Activated naive CD4-positive, alpha-beta T cell treated with anti-CD3 and anti-CD28 coated beads, Interleukin-2, amount 10 ng/mL, durations not matched to agents 7 days and 5 days (primary cell): Measurements from ENCODE around the gene CSH2.
A peak's percentile ranks its signal among the peaks of the same experiment; 100 is the strongest.
"Not testable (repeated sequence)": the region's sequence is repeated elsewhere in the genome, so short reads cannot be mapped to it uniquely, and the experiment has no call there.

Experiments
- CTCF ChIA-PET: fragments of 350-600 bp; sonication (Branson Sonifier 250); formaldehyde crosslinking; loops from one replicate; lab custom pipeline; 2021; ENCODE audit warnings: antibody characterized with exemption; lab: Charles Lee
- DNase-seq: peaks from one replicate; pipeline ENCODE4 v3.0.0-alpha.2; 2020
- H3K27ac Mint-ChIP-seq: one replicate; pipeline ENCODE4 v1.8.0; 2021; ENCODE audit warnings: mild to moderate bottlenecking, moderate library complexity, mixed read lengths
- H3K27me3 Mint-ChIP-seq: one replicate; pipeline ENCODE4 v1.8.0; 2021; ENCODE audit warnings: mild to moderate bottlenecking, mixed read lengths
- H3K36me3 Mint-ChIP-seq: one replicate; pipeline ENCODE4 v1.8.0; 2021; ENCODE audit warnings: mixed read lengths
- H3K4me1 Mint-ChIP-seq: one replicate; pipeline ENCODE4 v1.8.0; 2021; ENCODE audit warnings: mixed read lengths
- H3K4me3 Mint-ChIP-seq: one replicate; pipeline ENCODE4 v1.8.0; 2021; ENCODE audit warnings: mild to moderate bottlenecking, moderate library complexity, mixed read lengths
- H3K9me3 Mint-ChIP-seq: one replicate; pipeline ENCODE4 v1.8.0; 2021; ENCODE audit warnings: mixed read lengths

The CSH2 gene

DNA sequence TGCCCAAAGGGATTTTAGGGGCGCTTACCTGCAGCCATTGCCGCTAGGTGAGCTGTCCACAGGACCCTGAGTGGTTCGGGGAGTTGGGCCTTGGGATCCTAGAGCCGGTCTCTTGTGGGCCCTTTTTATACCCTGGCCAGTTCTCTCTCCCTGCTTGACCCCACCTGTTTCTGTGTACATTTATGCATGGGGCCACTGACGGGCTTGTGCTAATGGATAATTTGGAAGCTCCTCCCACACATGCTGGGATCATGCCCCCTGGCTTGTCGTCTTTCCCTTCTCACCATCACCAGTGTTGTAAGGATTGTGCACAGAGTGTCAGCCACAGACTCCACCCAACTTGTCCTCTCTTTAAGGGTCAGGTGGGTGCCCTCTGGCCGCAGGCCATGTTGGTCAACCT is at the start of gene CSH2:
Gene CSH2, minus strand, starts transcription at position 101 of the 400 bp plus-strand sequence. Its CDS starts 63 bp downstream, at position 38.
- H3K9me3 Mint-ChIP-seq, H3K4me1 Mint-ChIP-seq, H3K36me3 Mint-ChIP-seq, DNase-seq, H3K27ac Mint-ChIP-seq, H3K4me3 Mint-ChIP-seq: not testable (repeated sequence)
- CTCF ChIA-PET = interaction anchor here (2.3 kb wide), 1 partner anchor 15 kb away, joined by 7 read pairs; no protein-coding TSS in a partner anchor
- peaks cover 53% of the 10 kb centered on the region for H3K27me3 Mint-ChIP-seq

DNA sequence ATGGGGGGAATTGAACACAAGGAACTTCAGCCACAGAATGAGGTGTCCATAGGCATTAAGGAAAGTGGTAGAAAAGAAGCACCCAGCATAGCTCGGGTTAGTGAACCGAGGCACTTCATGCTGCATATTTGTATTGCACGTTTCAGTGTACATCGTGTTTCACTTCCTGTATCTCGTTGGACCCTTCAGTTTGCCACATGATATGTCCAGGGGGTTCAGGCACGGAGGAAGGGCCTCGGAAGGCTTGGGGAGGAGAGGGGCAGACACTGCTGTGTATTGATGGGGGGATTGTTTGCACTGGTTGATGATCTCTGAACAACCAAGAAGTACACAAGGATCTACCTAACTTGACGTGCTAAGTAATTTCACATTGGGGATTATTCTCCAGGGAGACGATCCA is 48.9 kb upstream of the CSH2 start:
- CTCF ChIA-PET = interaction anchor here (0.9 to 1.2 kb wide), 3 partner anchors 10 to 108 kb away, joined by 3 read pairs; no protein-coding TSS in a partner anchor
- H3K9me3 Mint-ChIP-seq, H3K27ac Mint-ChIP-seq, DNase-seq, H3K4me1 Mint-ChIP-seq, H3K36me3 Mint-ChIP-seq, H3K4me3 Mint-ChIP-seq: not testable (repeated sequence)
- H3K27me3 Mint-ChIP-seq = peaks cover 56% of the 10 kb centered on the region

GRCh38 chr17:63920779-63921178 is 47.3 kb upstream of the CSH2 start:
- H3K36me3 Mint-ChIP-seq, H3K4me3 Mint-ChIP-seq: not testable (repeated sequence)
- CTCF ChIA-PET = interaction anchor here (0.6 to 4.0 kb wide), 10 partner anchors 9 to 104 kb away, joined by 3 to 83 read pairs (median 18); partner anchors contain the start of genes ICAM2 and PRR29

DNA sequence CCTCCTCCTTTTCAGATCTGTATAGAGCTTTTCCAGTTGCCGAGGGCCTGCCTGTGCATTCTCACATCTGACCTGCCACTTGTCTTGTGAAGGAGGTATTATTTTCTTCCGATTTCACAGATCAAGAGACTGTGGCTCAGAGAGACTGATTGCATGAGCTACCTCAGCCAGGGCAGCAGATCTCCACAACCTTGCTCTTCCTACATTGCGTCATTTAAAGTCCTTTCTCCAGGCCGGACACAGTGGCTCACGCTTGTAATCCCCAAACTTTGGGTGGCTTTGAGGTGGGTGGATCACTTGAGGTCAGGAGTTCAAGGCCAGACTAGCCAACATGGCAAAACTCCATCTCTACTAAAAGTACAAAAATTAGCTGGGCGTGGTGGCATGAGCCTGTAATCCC is 46.6 kb upstream of the CSH2 start:
- not testable (repeated sequence) for H3K9me3 Mint-ChIP-seq, H3K4me1 Mint-ChIP-seq, H3K27ac Mint-ChIP-seq, H3K4me3 Mint-ChIP-seq, DNase-seq, H3K36me3 Mint-ChIP-seq
- peaks cover 62% of the 10 kb centered on the region for H3K27me3 Mint-ChIP-seq
- CTCF ChIA-PET = interaction anchor here (0.6 to 4.0 kb wide), 34 partner anchors 8 to 360 kb away, joined by 3 to 83 read pairs (median 7); partner anchors contain the start of genes CD79B, ICAM2 and PRR29

More at GRCh38 chr17:63920779-63921178, 47.3 kb upstream of the CSH2 start:
- H3K27ac Mint-ChIP-seq, H3K4me1 Mint-ChIP-seq, H3K9me3 Mint-ChIP-seq, DNase-seq: not testable (repeated sequence)
- H3K27me3 Mint-ChIP-seq = peaks cover 64% of the 10 kb centered on the region

- Mint-ChIP-seq H3K36me3 (no peaks in the 10 kb centered on the region), H3K27ac (no peak overlapping the region), H3K27me3 (peaks cover 61% of the 10 kb centered on the region), H3K9me3 (no peaks in the 10 kb centered on the region), H3K4me1 (peaks cover 9% of the 10 kb centered on the region), H3K4me3 (no peak overlapping the region)
- peak; percentile 83 for DNase-seq
- CTCF ChIA-PET = interaction anchor here (0.6 to 4.0 kb wide), 39 partner anchors 7 to 362 kb away, joined by 3 to 83 read pairs (median 6); partner anchors contain the start of genes CD79B, ICAM2 and PRR29
Measured at GRCh38 chr17:63919311-63919723, 45.8 kb upstream of the CSH2 start.

GRCh38 chr17:63918789-63919305 is 45.4 kb upstream of the CSH2 start, which contains the start of gene GH1:
Gene GH1, minus strand, starts transcription at chr17:63918839. Its CDS starts 63 bp downstream, at chr17:63918776.
- H3K9me3 Mint-ChIP-seq, H3K4me1 Mint-ChIP-seq, H3K36me3 Mint-ChIP-seq, DNase-seq, H3K4me3 Mint-ChIP-seq, H3K27ac Mint-ChIP-seq: not testable (repeated sequence)
- H3K27me3 Mint-ChIP-seq = peaks cover 65% of the 10 kb centered on the region
- CTCF ChIA-PET = interaction anchor here (0.8 to 4.0 kb wide), 36 partner anchors 10 to 363 kb away, joined by 3 to 83 read pairs (median 6); partner anchors contain the start of genes CD79B, ICAM2 and PRR29

DNA sequence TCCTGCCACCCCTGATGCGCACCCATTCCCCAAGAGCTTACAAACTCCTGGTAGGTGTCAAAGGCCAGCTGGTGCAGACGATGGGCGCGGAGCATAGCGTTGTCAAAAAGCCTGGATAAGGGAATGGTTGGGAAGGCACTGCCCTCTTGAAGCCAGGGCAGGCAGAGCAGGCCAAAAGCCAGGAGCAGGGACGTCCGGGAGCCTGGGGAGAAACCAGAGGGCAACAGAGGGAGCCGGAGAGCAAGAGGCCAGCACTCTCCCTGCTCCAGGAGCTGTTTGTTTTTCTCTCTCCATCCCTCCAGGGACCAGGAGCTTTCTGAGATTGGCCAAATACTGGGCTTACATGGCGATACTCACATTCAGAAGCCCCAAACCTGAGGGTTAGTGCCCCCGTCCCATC is 44.8 kb upstream of the CSH2 start:
- no peak overlapping the region for H3K27ac Mint-ChIP-seq
- CTCF ChIA-PET = interaction anchor here (0.6 to 4.0 kb wide), 16 partner anchors 8 to 215 kb away, joined by 3 to 83 read pairs (median 14); partner anchors contain the start of genes CD79B and PRR29
- no peaks in the 10 kb centered on the region for H3K9me3 Mint-ChIP-seq
- DNase-seq = no peak
- peaks cover 71% of the 10 kb centered on the region for H3K27me3 Mint-ChIP-seq
- H3K36me3 Mint-ChIP-seq = no peaks in the 10 kb centered on the region
- peaks cover 9% of the 10 kb centered on the region for H3K4me1 Mint-ChIP-seq
- no peak overlapping the region for H3K4me3 Mint-ChIP-seq

DNA sequence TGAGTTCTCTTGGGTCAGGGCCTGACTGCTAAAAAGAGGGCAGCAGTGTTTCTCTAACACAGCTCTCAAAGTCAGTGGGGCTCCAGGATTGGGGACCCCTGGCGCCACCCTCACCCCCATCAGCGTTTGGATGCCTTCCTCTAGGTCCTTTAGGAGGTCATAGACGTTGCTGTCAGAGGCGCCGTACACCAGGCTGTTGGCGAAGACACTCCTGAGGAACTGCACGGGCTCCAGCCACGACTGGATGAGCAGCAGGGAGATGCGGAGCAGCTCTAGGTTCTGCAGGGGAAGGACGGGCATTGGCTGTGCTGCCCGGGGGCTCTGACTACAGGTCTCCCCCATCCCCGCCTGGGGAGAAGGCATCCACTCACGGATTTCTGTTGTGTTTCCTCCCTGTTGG is 44.2 kb upstream of the CSH2 start:
- H3K27ac Mint-ChIP-seq = no peak overlapping the region
- no peaks in the 10 kb centered on the region for H3K9me3 Mint-ChIP-seq
- DNase-seq = no peak
- no peaks in the 10 kb centered on the region for H3K36me3 Mint-ChIP-seq
- no peak overlapping the region for H3K4me3 Mint-ChIP-seq
- peaks cover 9% of the 10 kb centered on the region for H3K4me1 Mint-ChIP-seq
- peaks cover 77% of the 10 kb centered on the region for H3K27me3 Mint-ChIP-seq
- CTCF ChIA-PET = interaction anchor here (1.0 to 4.0 kb wide), 10 partner anchors 12 to 216 kb away, joined by 3 to 83 read pairs (median 22); no protein-coding TSS in a partner anchor

DNA sequence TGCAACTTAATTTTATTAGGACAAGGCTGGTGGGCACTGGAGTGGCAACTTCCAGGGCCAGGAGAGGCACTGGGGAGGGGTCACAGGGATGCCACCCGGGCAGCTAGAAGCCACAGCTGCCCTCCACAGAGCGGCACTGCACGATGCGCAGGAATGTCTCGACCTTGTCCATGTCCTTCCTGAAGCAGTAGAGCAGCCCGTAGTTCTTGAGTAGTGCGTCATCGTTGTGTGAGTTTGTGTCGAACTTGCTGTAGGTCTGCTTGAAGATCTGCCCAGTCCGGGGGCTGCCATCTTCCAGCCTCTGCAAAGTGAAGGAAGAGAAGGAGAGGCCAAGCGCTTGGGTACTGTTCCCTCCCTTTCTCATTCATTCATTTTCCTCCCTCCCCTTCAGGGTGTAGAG is 43.7 kb upstream of the CSH2 start:
- H3K27me3 Mint-ChIP-seq = peaks cover 79% of the 10 kb centered on the region
- CTCF ChIA-PET = interaction anchor here (1.3 to 4.0 kb wide), 6 partner anchors 12 to 111 kb away, joined by 3 to 68 read pairs (median 11); no protein-coding TSS in a partner anchor
- not testable (repeated sequence) for H3K36me3 Mint-ChIP-seq, H3K4me3 Mint-ChIP-seq, DNase-seq, H3K27ac Mint-ChIP-seq, H3K9me3 Mint-ChIP-seq, H3K4me1 Mint-ChIP-seq

DNA sequence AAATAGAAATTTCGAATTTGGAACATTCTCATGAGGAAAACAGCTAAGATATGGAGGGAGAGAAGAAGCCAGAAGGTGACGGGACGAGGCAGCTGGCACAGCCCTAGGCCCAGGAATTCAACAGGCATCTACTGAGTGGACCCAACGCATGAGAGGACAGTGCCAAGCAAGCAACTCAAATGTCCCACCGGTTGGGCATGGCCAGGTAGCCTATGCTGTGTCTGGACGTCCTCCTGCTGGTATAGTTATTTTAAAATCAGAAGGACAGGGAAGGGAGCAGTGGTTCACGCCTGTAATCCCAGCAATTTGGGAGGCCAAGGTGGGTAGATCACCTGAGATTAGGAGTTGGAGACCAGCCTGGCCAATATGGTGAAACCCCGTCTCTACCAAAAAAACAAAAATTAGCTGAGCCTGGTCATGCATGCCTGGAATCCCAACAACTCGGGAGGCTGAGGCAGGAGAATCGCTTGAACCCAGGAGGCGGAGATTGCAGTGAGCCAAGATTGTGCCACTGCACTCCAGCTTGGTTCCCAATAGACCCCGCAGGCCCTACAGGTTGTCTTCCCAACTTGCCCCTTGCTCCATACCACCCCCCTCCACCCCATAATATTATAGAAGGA is 43.2 kb upstream of the CSH2 start:
- Mint-ChIP-seq H3K4me3 (no peak overlapping the region), H3K36me3 (no peaks in the 10 kb centered on the region), H3K4me1 (peaks cover 12% of the 10 kb centered on the region), H3K9me3 (no peaks in the 10 kb centered on the region), H3K27ac (no peak overlapping the region), H3K27me3 (peaks cover 80% of the 10 kb centered on the region)
- CTCF ChIA-PET = interaction anchor here (1.1 to 4.0 kb wide), 7 partner anchors 13 to 217 kb away, joined by 3 to 27 read pairs (median 4); no protein-coding TSS in a partner anchor
- peak; percentile 7 for DNase-seq

DNA sequence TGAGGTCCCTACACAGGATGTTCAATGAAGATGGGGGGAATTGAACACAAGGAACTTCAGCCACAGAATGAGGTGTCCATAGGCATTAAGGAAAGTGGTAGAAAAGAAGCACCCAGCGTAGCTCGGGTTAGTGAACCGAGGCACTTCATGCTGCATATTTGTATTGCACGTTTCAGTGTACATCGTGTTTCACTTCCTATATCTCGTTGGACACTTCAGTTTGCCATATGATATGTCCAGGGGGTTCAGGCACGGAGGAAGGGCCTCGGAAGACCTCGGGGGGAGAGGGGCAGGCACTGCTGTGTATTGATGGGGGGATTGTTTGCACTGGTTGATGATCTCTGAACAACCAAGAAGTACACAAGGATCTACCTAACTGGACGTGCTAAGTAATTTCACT is 42.3 kb upstream of the CSH2 start:
- not testable (repeated sequence) for H3K27ac Mint-ChIP-seq

DNA sequence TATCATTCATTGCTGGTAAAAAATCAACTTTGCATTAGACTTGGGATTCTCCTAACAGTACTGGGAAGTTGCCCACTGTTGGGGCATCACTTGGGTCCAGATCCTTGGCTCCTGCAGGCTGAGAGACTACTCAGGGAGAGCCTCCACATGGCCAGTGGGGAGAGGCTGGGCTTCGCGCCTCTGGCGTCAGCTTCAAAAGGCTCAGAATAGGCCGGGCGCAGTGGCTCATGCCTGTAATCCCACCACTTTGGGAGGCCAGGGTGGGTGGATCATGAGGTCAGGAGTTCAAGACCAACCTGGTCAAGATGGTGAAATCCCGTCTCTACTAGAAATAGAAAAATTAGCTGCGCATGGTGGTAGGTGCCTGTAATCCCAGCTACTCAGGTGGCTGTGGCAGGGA is 41.0 kb upstream of the CSH2 start:
- H3K36me3 Mint-ChIP-seq = no peaks in the 10 kb centered on the region
- peak; percentile 14 for DNase-seq
- no peaks in the 10 kb centered on the region for H3K9me3 Mint-ChIP-seq
- peaks cover 81% of the 10 kb centered on the region for H3K27me3 Mint-ChIP-seq
- H3K4me3 Mint-ChIP-seq = no peak overlapping the region
- H3K27ac Mint-ChIP-seq = no peak overlapping the region
- CTCF ChIA-PET = interaction anchor here (4.2 kb wide), 1 partner anchor 32 kb away, joined by 16 read pairs; no protein-coding TSS in a partner anchor
- peaks cover 7% of the 10 kb centered on the region for H3K4me1 Mint-ChIP-seq

More for the DNA sequence above, 42.3 kb upstream of the CSH2 start:
- H3K9me3 Mint-ChIP-seq, DNase-seq, H3K4me3 Mint-ChIP-seq, H3K36me3 Mint-ChIP-seq: not testable (repeated sequence)
- H3K27me3 Mint-ChIP-seq = peaks cover 81% of the 10 kb centered on the region
- CTCF ChIA-PET = interaction anchor here (1.0 to 1.9 kb wide), 7 partner anchors 31 to 218 kb away, joined by 3 to 8 read pairs (median 3); no protein-coding TSS in a partner anchor
- H3K4me1 Mint-ChIP-seq = peaks cover 12% of the 10 kb centered on the region

GRCh38 chr17:63911657-63912100 is 38.2 kb upstream of the CSH2 start:
- CTCF ChIA-PET = interaction anchor here (0.7 to 4.3 kb wide), 14 partner anchors 8 to 234 kb away, joined by 3 to 40 read pairs (median 5); partner anchors contain the start of gene CD79B
- Mint-ChIP-seq H3K27me3 (peaks cover 64% of the 10 kb centered on the region), H3K27ac (no peak overlapping the region), H3K4me3 (no peak overlapping the region), H3K4me1 (peaks cover 2% of the 10 kb centered on the region), H3K36me3 (no peaks in the 10 kb centered on the region), H3K9me3 (no peaks in the 10 kb centered on the region)
- peak; percentile 77 for DNase-seq
